ENCODE results near the gene GLG1.
"Not testable (repeated sequence)": the region's sequence is repeated elsewhere in the genome, so short reads cannot be mapped to it uniquely, and the experiment has no call there.

The GLG1 gene

DNA sequence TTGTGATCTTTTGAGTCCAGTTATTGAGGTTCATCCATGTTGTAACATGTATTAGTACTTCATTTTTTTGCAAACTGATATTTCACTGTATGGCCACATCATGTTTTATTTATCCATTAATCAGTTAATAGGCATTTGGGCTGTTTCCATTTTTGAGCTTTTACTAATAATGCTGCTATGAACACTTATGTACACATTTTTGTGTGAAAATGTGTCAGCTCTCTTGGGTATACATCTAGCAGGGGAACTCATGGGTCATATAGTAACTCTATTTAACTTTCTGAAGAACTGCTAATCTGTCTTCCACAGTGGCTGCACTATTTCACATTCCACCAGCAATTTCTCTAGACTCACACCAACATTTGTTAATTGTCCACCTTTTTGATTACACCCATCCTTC is 82.0 kb downstream of the GLG1 start:
- TF ChIP-seq, protein P1, sequence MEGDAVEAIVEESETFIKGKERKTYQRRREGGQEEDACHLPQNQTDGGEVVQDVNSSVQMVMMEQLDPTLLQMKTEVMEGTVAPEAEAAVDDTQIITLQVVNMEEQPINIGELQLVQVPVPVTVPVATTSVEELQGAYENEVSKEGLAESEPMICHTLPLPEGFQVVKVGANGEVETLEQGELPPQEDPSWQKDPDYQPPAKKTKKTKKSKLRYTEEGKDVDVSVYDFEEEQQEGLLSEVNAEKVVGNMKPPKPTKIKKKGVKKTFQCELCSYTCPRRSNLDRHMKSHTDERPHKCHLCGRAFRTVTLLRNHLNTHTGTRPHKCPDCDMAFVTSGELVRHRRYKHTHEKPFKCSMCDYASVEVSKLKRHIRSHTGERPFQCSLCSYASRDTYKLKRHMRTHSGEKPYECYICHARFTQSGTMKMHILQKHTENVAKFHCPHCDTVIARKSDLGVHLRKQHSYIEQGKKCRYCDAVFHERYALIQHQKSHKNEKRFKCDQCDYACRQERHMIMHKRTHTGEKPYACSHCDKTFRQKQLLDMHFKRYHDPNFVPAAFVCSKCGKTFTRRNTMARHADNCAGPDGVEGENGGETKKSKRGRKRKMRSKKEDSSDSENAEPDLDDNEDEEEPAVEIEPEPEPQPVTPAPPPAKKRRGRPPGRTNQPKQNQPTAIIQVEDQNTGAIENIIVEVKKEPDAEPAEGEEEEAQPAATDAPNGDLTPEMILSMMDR (conservative IDR thresholded peaks at IDR 0.05; ENCODE audit: low read length), result no peak
- H3K4me3 ChIP-seq (ENCODE audit: low read length), result no peak overlapping the region
- no peak for DNase-seq (ENCODE audit: low read depth)

DNA sequence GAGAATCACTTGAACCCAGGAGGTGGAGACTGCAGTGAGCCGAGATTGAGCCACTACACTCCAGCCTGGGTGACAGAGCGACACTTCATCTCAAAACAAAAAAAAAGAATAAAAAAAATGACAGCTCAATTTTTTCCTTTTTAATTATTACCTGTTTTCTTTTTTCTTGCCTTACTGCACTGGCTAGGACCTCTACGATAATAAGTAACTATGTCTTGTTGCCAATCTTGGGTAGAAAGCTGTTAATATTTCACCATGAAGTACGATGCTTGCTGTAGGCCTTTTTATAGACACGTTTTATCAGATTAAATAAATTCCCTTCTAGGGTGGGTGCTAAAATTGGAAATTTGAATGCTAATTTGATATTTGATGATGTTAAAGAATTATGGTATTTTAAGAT is 82.8 kb downstream of the GLG1 start:
- TF ChIP-seq, protein P1 (conservative IDR thresholded peaks at IDR 0.05; ENCODE audit: low read length), result no peak
- DNase-seq (ENCODE audit: low read depth), result no peak
- H3K4me3 ChIP-seq (ENCODE audit: low read length), result no peak overlapping the region

DNA sequence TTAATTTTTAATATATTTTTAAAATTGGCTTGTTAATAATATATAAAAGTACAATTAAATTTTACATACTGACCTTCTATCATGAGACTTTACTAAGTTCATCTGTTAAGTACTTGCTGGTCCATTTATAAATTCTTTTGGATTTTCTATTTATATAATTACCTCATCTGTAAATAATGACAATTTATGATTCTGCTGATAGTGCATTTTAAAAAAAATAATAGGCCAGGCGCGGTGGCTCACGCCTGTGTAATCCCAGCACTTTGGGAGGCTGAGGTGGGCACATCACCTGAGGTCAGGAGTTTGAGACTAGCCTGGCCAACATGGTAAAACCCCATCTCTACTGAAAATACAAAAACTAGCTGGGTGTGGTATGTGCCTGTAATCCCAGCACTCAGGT is 83.2 kb downstream of the GLG1 start:
- not testable (repeated sequence) for H3K4me3 ChIP-seq (ENCODE audit: low read length)

DNA sequence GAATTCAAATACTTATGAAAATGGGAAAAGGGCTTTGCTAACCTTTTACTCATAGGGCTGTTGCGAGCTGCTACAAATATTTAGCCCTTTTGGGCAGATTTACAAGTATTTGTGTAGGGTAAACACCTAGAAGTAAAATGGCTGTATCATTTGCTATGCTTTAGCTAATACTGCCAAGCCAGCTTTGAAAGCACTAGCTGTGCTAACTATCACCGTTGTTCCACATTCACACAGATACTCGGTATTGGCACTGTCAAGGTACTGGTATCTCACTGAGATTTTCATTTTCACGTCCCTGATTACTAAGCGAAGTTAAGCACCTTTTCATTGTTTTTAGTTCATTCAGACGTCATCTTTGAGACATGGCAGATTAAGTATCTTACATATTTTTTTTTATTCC is 84.8 kb downstream of the GLG1 start:
- TF ChIP-seq, protein P1 (conservative IDR thresholded peaks at IDR 0.05; ENCODE audit: low read length), result no peak
- DNase-seq (ENCODE audit: low read depth), result peak; percentile 3

More for the DNA sequence above, 83.2 kb downstream of the GLG1 start:
- DNase-seq (ENCODE audit: low read depth), result not testable (repeated sequence)

GRCh38 chr16:74521691-74522090 is 85.2 kb downstream of the GLG1 start:
- H3K4me3 ChIP-seq (ENCODE audit: low read length), result no peak overlapping the region
- TF ChIP-seq, protein P1 (conservative IDR thresholded peaks at IDR 0.05; ENCODE audit: low read length), result no peak
- DNase-seq (ENCODE audit: low read depth), result peak; percentile 50

More for the DNA sequence above, 84.8 kb downstream of the GLG1 start:
- no peak overlapping the region for H3K4me3 ChIP-seq (ENCODE audit: low read length)

DNA sequence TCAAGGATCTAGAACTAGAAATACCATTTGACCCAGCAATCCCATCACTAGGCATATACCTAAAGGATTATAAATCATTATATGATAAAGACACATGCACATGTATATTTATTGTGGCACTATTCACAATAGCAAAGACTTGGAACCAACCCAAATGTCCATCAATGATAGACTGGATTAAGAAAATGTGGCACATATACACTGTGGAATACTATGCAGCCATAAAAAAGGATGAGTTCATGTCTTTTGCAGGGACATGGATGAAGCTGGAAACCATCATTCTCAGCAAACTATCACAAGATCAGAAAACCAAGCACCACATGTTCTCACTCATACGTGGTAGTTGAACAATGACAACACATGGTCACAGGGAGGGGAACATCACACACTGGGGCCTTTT is 88.0 kb downstream of the GLG1 start:
- DNase-seq (ENCODE audit: low read depth); H3K4me3 ChIP-seq (ENCODE audit: low read length): not testable (repeated sequence)

GRCh38 chr16:74511961-74512360 is 95.0 kb downstream of the GLG1 start:
- TF ChIP-seq, protein P1 (conservative IDR thresholded peaks at IDR 0.05; ENCODE audit: low read length), result no peak
- no peak for DNase-seq (ENCODE audit: low read depth)
- H3K4me3 ChIP-seq (ENCODE audit: low read length), result no peak overlapping the region

DNA sequence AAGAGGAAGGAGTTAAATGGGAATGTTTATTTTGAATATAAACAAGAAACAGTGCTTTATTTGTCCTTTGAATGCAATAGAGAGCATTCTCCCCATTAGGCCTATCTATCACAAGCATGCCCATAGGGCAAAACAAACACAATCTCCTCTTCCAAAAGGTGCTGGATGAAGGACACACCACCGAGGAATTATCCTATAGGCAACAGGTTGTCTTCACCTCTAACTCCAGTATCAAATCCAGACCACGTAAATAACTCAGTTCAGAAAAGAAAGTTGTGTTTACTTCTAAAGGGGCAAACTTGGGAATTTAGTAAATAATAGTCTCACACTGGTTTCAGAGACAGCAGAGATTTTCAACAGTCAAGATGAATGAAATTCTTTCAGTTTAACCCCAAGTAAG is 101.9 kb downstream of the GLG1 start:
- H3K4me3 ChIP-seq (ENCODE audit: low read length), result no peak overlapping the region
- no peak for DNase-seq (ENCODE audit: low read depth)
- TF ChIP-seq, protein P1 (conservative IDR thresholded peaks at IDR 0.05; ENCODE audit: low read length), result no peak

Measured in AG10803 (cell line).